Nucleus accumbens (tissue), 56 donors: ENCODE measurements around the gene TTC7B.

Source experiments
- DNase-seq, 56 donors: peaks; one replicate each; lab custom pipeline; 2025; lab: John Stamatoyannopoulos, UW

The TTC7B gene

GRCh38 chr14:90511252-90511651 is 305.0 kb downstream of the TTC7B start:
- no peak for DNase-seq

GRCh38 chr14:90510159-90510558 is 306.1 kb downstream of the TTC7B start:
- DNase-seq: peak in 6 of 56 donors; percentile 18 to 59 (median 32)

GRCh38 chr14:90509403-90509802 is 306.8 kb downstream of the TTC7B start:
- no peak for DNase-seq

GRCh38 chr14:90508536-90509254 is 307.5 kb downstream of the TTC7B start:
- DNase-seq: no peak

- no peak for DNase-seq
These were observed 308.2 kb downstream of the TTC7B start for GRCh38 chr14:90508036-90508435.

- no peak for DNase-seq
These were observed 308.8 kb downstream of the TTC7B start for GRCh38 chr14:90507428-90507827.

- DNase-seq: no peak
These were observed 309.5 kb downstream of the TTC7B start for GRCh38 chr14:90506748-90507147.

GRCh38 chr14:90505531-90505930 is 310.7 kb downstream of the TTC7B start:
- peak in 4 of 56 donors; percentile 22 to 42 (median 34) for DNase-seq

- no peak for DNase-seq
These were observed 311.6 kb downstream of the TTC7B start for GRCh38 chr14:90504643-90505042.

- DNase-seq: no peak
These were observed 312.6 kb downstream of the TTC7B start for GRCh38 chr14:90503582-90503981.

GRCh38 chr14:90502760-90503159 is 313.5 kb downstream of the TTC7B start:
- no peak for DNase-seq

GRCh38 chr14:90500665-90501370 is 315.4 kb downstream of the TTC7B start:
- no peak for DNase-seq

GRCh38 chr14:90499908-90500664 is 316.1 kb downstream of the TTC7B start:
- DNase-seq: no peak

GRCh38 chr14:90499121-90499520 is 317.1 kb downstream of the TTC7B start:
- no peak for DNase-seq

GRCh38 chr14:90498198-90498597 is 318.0 kb downstream of the TTC7B start:
- DNase-seq: no peak

GRCh38 chr14:90496379-90496778 is 319.9 kb downstream of the TTC7B start:
- no peak for DNase-seq

- peak in 2 of 56 donors; percentile 15 to 34 for DNase-seq
These were observed 320.6 kb downstream of the TTC7B start for GRCh38 chr14:90495357-90496276.

GRCh38 chr14:90491911-90492531 is 324.2 kb downstream of the TTC7B start:
- DNase-seq: peak in 10 of 56 donors; percentile 26 to 65 (median 38)

GRCh38 chr14:90491221-90491885 is 324.9 kb downstream of the TTC7B start:
- DNase-seq: peak in 53 of 56 donors; percentile 31 to 91 (median 70)
